Breast epithelium (tissue), 3 donors: ENCODE data around the gene BRD7.

Experiments
- POLR2A ChIP-seq: fragments of 450-650 bp; IDR thresholded peaks from one replicate; pipeline ENCODE4 v1.6.1; 2016; ENCODE audit warnings: antibody characterized with exemption, mild to moderate bottlenecking, moderate library complexity
- POLR2AphosphoS5 ChIP-seq, 3 donors: sonication (generic); formaldehyde crosslinking; IDR thresholded peaks; one replicate each; pipeline ENCODE4 v1.6.1; 2017; ENCODE audit warnings: antibody characterized with exemption in 3 of 3
- TF ChIP-seq, protein P1 (sequence below), 3 donors: fragments of 450-650 bp; IDR thresholded peaks; one replicate each; pipeline ENCODE4 v1.5.1; 2016 to 2017; ENCODE audit warnings: antibody characterized with exemption in 3 of 3, mild to moderate bottlenecking in 3 of 3, moderate library complexity in 3 of 3

DNA sequence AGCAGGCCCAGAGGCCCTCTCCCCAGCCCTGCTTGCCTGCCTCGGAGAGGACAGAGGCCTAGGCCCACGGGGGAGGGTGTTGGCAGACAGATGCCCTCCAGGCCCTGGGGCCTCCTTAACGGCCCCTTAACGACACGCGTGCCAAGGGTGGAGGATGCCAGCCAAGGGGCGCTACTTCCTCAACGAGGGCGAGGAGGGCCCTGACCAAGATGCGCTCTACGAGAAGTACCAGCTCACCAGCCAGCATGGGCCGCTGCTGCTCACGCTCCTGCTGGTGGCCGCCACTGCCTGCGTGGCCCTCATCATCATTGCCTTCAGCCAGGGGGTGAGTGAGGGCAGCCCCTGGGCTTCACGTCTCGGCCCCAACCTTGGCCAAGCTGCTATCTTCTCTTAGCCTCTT lies 80.8 kb downstream of the BRD7 start:
- TF ChIP-seq, protein P1, sequence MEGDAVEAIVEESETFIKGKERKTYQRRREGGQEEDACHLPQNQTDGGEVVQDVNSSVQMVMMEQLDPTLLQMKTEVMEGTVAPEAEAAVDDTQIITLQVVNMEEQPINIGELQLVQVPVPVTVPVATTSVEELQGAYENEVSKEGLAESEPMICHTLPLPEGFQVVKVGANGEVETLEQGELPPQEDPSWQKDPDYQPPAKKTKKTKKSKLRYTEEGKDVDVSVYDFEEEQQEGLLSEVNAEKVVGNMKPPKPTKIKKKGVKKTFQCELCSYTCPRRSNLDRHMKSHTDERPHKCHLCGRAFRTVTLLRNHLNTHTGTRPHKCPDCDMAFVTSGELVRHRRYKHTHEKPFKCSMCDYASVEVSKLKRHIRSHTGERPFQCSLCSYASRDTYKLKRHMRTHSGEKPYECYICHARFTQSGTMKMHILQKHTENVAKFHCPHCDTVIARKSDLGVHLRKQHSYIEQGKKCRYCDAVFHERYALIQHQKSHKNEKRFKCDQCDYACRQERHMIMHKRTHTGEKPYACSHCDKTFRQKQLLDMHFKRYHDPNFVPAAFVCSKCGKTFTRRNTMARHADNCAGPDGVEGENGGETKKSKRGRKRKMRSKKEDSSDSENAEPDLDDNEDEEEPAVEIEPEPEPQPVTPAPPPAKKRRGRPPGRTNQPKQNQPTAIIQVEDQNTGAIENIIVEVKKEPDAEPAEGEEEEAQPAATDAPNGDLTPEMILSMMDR (IDR thresholded peaks at IDR 0.05) = no peak
- TF ChIP-seq POLR2A (no peak), POLR2AphosphoS5 (IDR thresholded peaks at IDR 0.05) (no peak)
